Measurements from ENCODE around the gene OR6S1.

- TF ChIP-seq CTCF (IDR thresholded peaks at IDR 0.05) (no peak), ZFX (IDR thresholded peaks at IDR 0.05; ENCODE audit: borderline replicate concordance) (no peak)
Measured at GRCh38 chr14:20645481-20645880, 4.0 kb upstream of the OR6S1 start.

Data from 22Rv1 (cell line).